AG08396 (cell line): ENCODE results near the gene LSM11.
A peak's percentile ranks its signal among the peaks of the same experiment; 100 is the strongest.

Source experiments
- DNase-seq: peaks from one replicate; pipeline ENCODE4 v3.0.0; 2012; ENCODE audit warnings: low spot score, mixed read lengths

LSM11 gene

GRCh38 chr5:157734436-157734835 is 9.1 kb upstream of the LSM11 start:
- DNase-seq: no peak

- DNase-seq: no peak
Observed at GRCh38 chr5:157735991-157736390, 7.5 kb upstream of the LSM11 start.

- no peak for DNase-seq
Observed at GRCh38 chr5:157739388-157740228, 3.9 kb upstream of the LSM11 start.

- peak; percentile 28 for DNase-seq
Observed at GRCh38 chr5:157740229-157740610, 3.3 kb upstream of the LSM11 start.

- no peak for DNase-seq
Observed at GRCh38 chr5:157741131-157741530, 2.4 kb upstream of the LSM11 start.

GRCh38 chr5:157744051-157745011 is 819 bp downstream of the LSM11 start:
- peak; percentile 35 for DNase-seq

- DNase-seq: no peak
Observed at GRCh38 chr5:157745041-157745456, 1.5 kb downstream of the LSM11 start.

- DNase-seq: no peak
Observed at GRCh38 chr5:157747173-157747740, 3.7 kb downstream of the LSM11 start.

- DNase-seq: no peak
Observed at GRCh38 chr5:157747766-157748700, 4.5 kb downstream of the LSM11 start.

- DNase-seq: peak; percentile 68
Observed at GRCh38 chr5:157748760-157749461, 5.4 kb downstream of the LSM11 start.

GRCh38 chr5:157749462-157749799 is 5.9 kb downstream of the LSM11 start:
- DNase-seq: no peak

GRCh38 chr5:157750320-157750719 is 6.8 kb downstream of the LSM11 start:
- DNase-seq: peak; percentile 46

GRCh38 chr5:157756122-157756521 is 12.6 kb downstream of the LSM11 start:
- no peak for DNase-seq

GRCh38 chr5:157758706-157759105 is 15.2 kb downstream of the LSM11 start:
- DNase-seq: no peak

- DNase-seq: peak; percentile 66
Observed at GRCh38 chr5:157761690-157762621, 18.4 kb downstream of the LSM11 start.

GRCh38 chr5:157764531-157764930 is 21.0 kb downstream of the LSM11 start:
- no peak for DNase-seq

- no peak for DNase-seq
Observed at GRCh38 chr5:157766442-157766841, 22.9 kb downstream of the LSM11 start.

GRCh38 chr5:157766902-157767301 is 23.4 kb downstream of the LSM11 start:
- DNase-seq: no peak

- no peak for DNase-seq
Observed at GRCh38 chr5:157767689-157768088, 24.2 kb downstream of the LSM11 start.

GRCh38 chr5:157770665-157771064 is 27.2 kb downstream of the LSM11 start:
- no peak for DNase-seq
